HepG2 (cell line): ENCODE data around the gene NDUFS1.

Experiments
- CTCF ChIP-seq: sonication (generic); formaldehyde crosslinking; IDR thresholded peaks from 2 replicates; pipeline ENCODE4 v1.5.0; 2020; ENCODE audit warnings: mild to moderate bottlenecking, missing genetic modification reagents, moderate library complexity
- EZH2 ChIP-seq: conservative IDR thresholded peaks from 2 replicates; pipeline ENCODE4 v1.6.1; 2012; ENCODE audit warnings: mild to moderate bottlenecking, low read depth, low read length, moderate library complexity
- FOSL1 ChIP-seq: sonication (generic); formaldehyde crosslinking; IDR thresholded peaks from 2 replicates; pipeline ENCODE4 v1.9.0; 2021; ENCODE audit warnings: missing genetic modification reagents, borderline replicate concordance
- GABPB1 ChIP-seq: IDR thresholded peaks from 2 replicates; pipeline ENCODE4 v1.6.1; 2016; ENCODE audit warnings: mild to moderate bottlenecking, missing genetic modification reagents, moderate library complexity, missing compliant biosample characterization
- KMT2A ChIP-seq: sonication (generic); formaldehyde crosslinking; IDR thresholded peaks from 2 replicates; pipeline ENCODE4 v1.4.0; 2020; ENCODE audit warnings: missing genetic modification reagents
- KMT2B ChIP-seq: IDR thresholded peaks from 2 replicates; pipeline ENCODE4 v1.6.1; 2016; ENCODE audit warnings: missing genetic modification reagents, missing compliant biosample characterization
- REST ChIP-seq, 2 experiments: IDR thresholded peaks; 2 replicates each; pipeline ENCODE4 v1.6.1; 2011 to 2012; ENCODE audit warnings: low read length in 2 of 2, borderline replicate concordance in 1 of 2, low read depth in 1 of 2, mild to moderate bottlenecking in 1 of 2, moderate library complexity in 1 of 2
- SOX5 ChIP-seq: IDR thresholded peaks from 2 replicates; pipeline ENCODE4 v1.6.1; 2016; ENCODE audit warnings: borderline replicate concordance
- SP1 ChIP-seq, 2 experiments: fragments of 450-650 bp in 1 of 2; sonication (generic) in 1 of 2; formaldehyde crosslinking in 1 of 2; IDR thresholded peaks; 2 replicates each; pipeline versions ENCODE4 v1.4.0 to v1.6.1; 2016 to 2020; ENCODE audit warnings: missing genetic modification reagents in 1 of 2
- ZFP36 ChIP-seq: fragments of 150-350 bp; IDR thresholded peaks from 2 replicates; pipeline ENCODE4 v1.6.1; 2018; ENCODE audit warnings: borderline replicate concordance, low read length, low read depth; ENCODE audit not compliant: partially characterized antibody
- ZNF256 ChIP-seq: sonication (generic); formaldehyde crosslinking; conservative IDR thresholded peaks from 2 replicates; pipeline ENCODE4 v1.4.0; 2020; ENCODE audit warnings: missing genetic modification reagents

GRCh38 chr2:206202446-206202845 is 43.2 kb upstream of the NDUFS1 start:
- TF ChIP-seq FOSL1 (CRISPR knock-in tag) (no peak), EZH2 (no peak), KMT2B (CRISPR knock-in tag) (no peak), SP1 (IDR thresholded peaks at IDR 0.05) (no peak), SP1 (CRISPR knock-in tag; IDR thresholded peaks at IDR 0.05) (no peak), ZFP36 (no peak), KMT2A (CRISPR knock-in tag) (no peak), ZNF256 (no peak), CTCF (CRISPR knock-in tag) (no peak), REST (IDR thresholded peaks at IDR 0.05; ENCODE audit: borderline replicate concordance in 1 of 2, low read depth in 1 of 2, low read length in 2 of 2) (no peak), SOX5 (CRISPR knock-in tag) (no peak), GABPB1 (no peak)
